Right lobe of liver (tissue), 6 donors: ENCODE results near the gene CEMIP2. TPM values are rescaled to one million over a fixed set of nuclear protein-coding genes. Genes with fewer than 3 reads are reported as not detected.
A peak's percentile ranks its signal among the peaks of the same experiment; 100 is the strongest.

Source experiments
- ATAC-seq, 4 donors: fragments of 200-7000 bp; cut with Tn5 transposase; one replicate each; pipeline ENCODE4 v1.9.1; 2020; ENCODE audit warnings: mild to moderate bottlenecking in 4 of 4, moderate library complexity in 4 of 4
- DNase-seq, 3 donors: peaks; one replicate each; pipeline ENCODE4 v3.0.0-alpha.2; 2020
- H3K27ac ChIP-seq, 3 donors: fragments of 200-600 bp; one replicate each; pipeline ENCODE4 v1.8.0; 2022
- H3K27me3 ChIP-seq, 2 donors: fragments of 200-600 bp; one replicate each; pipeline ENCODE4 v1.8.0; 2022
- H3K36me3 ChIP-seq, 4 donors: fragments of 200-600 bp; sonication (generic) in 1 of 4; one replicate each; pipeline versions ENCODE4 v1.5.1 to v1.8.0; 2017 to 2022; ENCODE audit warnings: control low read depth in 1 of 4
- H3K4me1 ChIP-seq, 4 donors: fragments of 200-600 bp; sonication (generic) in 1 of 4; one replicate each; pipeline versions ENCODE4 v1.5.1 to v1.8.0; 2017 to 2022; ENCODE audit warnings: control low read depth in 1 of 4
- H3K4me3 ChIP-seq, 3 donors: fragments of 200-600 bp; one replicate each; pipeline ENCODE4 v1.8.0; 2022
- H3K9me3 ChIP-seq, 4 donors: fragments of 200-600 bp; sonication (generic) in 1 of 4; one replicate each; pipeline versions ENCODE4 v1.5.1 to v1.8.0; 2017 to 2022; ENCODE audit warnings: control low read depth in 1 of 4
- POLR2A ChIP-seq: fragments of 450-650 bp; IDR thresholded peaks from one replicate; pipeline ENCODE4 v1.6.1; 2017; ENCODE audit warnings: antibody characterized with exemption, mild to moderate bottlenecking
- WGBS: methylation state at CpG from one replicate; pipeline ENCODE4 v1.1.6; 2018; ENCODE audit warnings: low coverage, low lambda C conversion rate; ENCODE audit not compliant: insufficient coverage; ENCODE audit errors: missing lambda C conversion rate; 5-methylcytosine and 5-hydroxymethylcytosine counted together
- intact Hi-C, 2 donors: fragments of 100-400 bp; cut with DNase I; formaldehyde crosslinking; loops; one replicate each; pipeline versions ENCODE4 v1.11.2 to v1.14.1; 2022
- total RNA-seq, 6 experiments: library from RNA; depleted of rRNA in 2 of 6; stranded (reverse); fragments of >200 nt in 2 of 6; fragmentation: NEBNext Ultra II Directional in 3 of 6; extraction: Animal tissue kit (Norgen Biotek cat#: 25700) in 3 of 6; gene quantifications; one replicate each; pipeline versions ENCODE4 v1.1.0 to v1.2.4, GENCODE V29; 2016 to 2023
- TF ChIP-seq, protein P1 (sequence below), 4 donors: fragments of 200-600 bp in 3 of 4; fragments of 450-650 bp in 1 of 4; IDR thresholded peaks; one replicate each; pipeline versions ENCODE4 v1.5.1 to v1.8.0; 2016 to 2022; ENCODE audit warnings: antibody characterized with exemption in 4 of 4, mild to moderate bottlenecking in 2 of 4
- donor health status: DM: no; HTN: yes; CAD: no.
- donor health status: DM: no; HTN: no; CAD: no.
- donor health status: DM: no; HTN: no; CAD: no.
- donor health status: DM: no; HTN: yes; CAD: no.
- donor health status: DM: no; HTN: yes; CAD: no.

CEMIP2 gene
- total RNA-seq, 6 experiments from 2014 or later = 40.9 to 92.8 (median 56.5) TPM

DNA sequence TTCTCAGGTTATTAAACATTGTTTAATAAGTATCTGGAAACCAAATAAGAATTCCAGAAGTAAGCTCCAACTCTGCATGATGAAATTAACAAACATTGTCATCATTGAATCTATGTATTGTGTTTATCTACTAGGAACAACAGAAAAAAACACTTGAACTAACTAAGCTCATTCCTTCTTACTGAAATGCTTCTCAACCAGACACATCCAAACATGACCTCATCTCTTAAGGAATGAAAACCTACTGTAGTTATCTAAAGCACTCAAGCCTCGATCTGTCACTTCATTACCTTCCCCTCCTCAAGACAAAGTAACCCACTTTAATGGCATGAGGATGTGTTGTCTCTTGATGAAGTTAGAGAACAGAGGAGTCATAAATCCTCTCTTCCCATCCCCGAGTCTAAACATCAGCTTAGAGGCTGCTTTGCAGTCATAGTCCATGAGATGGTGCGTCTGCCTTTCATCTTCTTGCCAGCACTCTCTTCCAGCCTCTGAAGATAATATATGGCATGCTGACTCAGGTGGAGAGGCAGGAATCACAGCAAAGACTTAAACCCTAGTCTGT is 86.5 kb downstream of the CEMIP2 start:
- Histone ChIP-seq H3K4me3 (no peak overlapping the region), H3K9me3 (no peaks in the 10 kb centered on the region), H3K27ac (peak overlapping the region; percentile 12 to 85 (median 30)), H3K27me3 (no peaks in the 10 kb centered on the region), H3K36me3 (no peaks in the 10 kb centered on the region), H3K4me1 (peaks cover 0 to 83% (median 32%) of the 10 kb centered on the region in 4 donors)
- TF ChIP-seq, protein P1, sequence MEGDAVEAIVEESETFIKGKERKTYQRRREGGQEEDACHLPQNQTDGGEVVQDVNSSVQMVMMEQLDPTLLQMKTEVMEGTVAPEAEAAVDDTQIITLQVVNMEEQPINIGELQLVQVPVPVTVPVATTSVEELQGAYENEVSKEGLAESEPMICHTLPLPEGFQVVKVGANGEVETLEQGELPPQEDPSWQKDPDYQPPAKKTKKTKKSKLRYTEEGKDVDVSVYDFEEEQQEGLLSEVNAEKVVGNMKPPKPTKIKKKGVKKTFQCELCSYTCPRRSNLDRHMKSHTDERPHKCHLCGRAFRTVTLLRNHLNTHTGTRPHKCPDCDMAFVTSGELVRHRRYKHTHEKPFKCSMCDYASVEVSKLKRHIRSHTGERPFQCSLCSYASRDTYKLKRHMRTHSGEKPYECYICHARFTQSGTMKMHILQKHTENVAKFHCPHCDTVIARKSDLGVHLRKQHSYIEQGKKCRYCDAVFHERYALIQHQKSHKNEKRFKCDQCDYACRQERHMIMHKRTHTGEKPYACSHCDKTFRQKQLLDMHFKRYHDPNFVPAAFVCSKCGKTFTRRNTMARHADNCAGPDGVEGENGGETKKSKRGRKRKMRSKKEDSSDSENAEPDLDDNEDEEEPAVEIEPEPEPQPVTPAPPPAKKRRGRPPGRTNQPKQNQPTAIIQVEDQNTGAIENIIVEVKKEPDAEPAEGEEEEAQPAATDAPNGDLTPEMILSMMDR (IDR thresholded peaks at IDR 0.05) = no peak
- no peak for TF ChIP-seq POLR2A
- DNase-seq (no peak), ATAC-seq (no peak)
- intact Hi-C loops = no loop called here
- WGBS = 34% methylated on average over 3 of the region's 3 CpGs

DNA sequence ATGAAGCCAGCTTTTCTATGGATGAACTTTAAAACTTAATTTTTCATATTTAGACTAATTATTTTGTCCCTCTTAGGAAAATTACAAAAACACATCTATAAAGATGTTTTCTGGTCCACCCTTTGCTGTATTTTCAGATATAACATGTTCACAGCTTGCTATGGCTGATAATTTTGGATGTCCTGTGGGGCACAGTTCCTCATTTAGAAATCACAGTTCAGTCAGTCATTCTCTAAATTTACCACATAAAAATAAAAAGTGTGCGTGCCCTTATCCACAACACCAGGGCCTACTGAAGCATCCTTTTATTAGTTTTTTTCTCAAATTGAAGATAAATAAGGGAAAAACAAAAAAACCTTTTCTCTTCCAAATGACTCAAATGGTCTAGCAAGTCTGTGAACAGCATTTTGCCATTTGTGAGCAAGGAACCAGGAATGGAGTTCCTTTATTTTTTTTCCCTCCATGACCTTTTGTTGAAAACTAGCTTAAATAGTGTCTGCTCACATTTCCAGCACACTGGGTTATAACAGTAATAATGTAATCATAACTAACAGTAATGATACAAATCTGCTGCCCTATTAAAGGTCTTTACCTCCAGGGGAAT is 87.1 kb downstream of the CEMIP2 start:
- peaks cover 0 to 85% (median 32%) of the 10 kb centered on the region in 4 donors for H3K4me1 ChIP-seq
- intact Hi-C loops = no loop called here

DNA sequence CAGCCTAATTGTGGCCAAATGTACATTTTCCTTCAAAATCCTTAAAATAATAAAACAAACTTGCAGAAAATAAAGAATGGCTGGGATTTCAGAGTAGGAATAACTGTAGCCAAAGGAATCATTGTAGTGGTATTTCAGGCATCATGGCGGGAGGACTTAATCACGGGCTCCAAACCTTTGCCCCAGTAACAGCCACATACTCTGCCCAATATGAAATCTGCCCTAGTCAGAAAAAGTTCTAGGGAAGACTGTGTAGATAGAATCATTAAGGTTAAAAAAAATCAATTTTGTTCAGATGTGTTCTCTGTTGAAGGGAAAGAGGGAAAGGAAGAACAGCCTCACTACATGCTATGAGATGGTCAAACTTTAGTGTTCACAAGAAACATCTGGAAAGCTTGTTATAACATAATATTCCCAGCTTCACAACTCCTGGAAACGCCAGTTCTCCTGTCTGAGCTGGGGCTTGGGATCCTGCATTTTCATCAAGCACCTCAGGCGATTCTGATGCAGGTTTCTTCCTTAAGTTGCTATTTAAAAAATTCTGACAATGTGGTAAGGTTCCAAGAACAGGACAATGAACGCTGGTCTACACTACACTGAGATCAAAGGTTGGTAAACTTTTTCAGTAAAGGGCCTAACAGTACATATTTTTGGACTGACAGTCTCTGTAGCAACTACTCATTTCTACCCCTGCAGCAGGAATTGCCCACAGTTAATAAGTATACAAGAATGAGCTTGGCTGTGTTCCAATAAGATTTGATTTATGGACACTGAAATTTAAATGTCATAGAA is 87.9 kb downstream of the CEMIP2 start:
- no peaks in the 10 kb centered on the region for H3K9me3 ChIP-seq
- ATAC-seq (peak; percentile 40 to 64 (median 44)), DNase-seq (no peak)
- H3K4me1 ChIP-seq = peaks cover 0 to 83% (median 32%) of the 10 kb centered on the region in 4 donors
- peak overlapping the region; percentile 72 to 85 (median 79) for H3K27ac ChIP-seq
- H3K4me3 ChIP-seq = no peak overlapping the region
- WGBS = 29% methylated on average over 5 of the region's 5 CpGs
- intact Hi-C loops = no loop called here
- H3K27me3 ChIP-seq = no peaks in the 10 kb centered on the region
- no peaks in the 10 kb centered on the region for H3K36me3 ChIP-seq
- no peak for TF ChIP-seq POLR2A
- TF ChIP-seq, protein P1 (IDR thresholded peaks at IDR 0.05) = no peak

More for the DNA sequence above, 87.1 kb downstream of the CEMIP2 start:
- ATAC-seq (no peak), DNase-seq (no peak)
- H3K9me3 ChIP-seq = no peaks in the 10 kb centered on the region
- H3K27ac ChIP-seq = peak overlapping the region; percentile 30 to 85 (median 72)
- no peak for TF ChIP-seq POLR2A
- TF ChIP-seq, protein P1 (IDR thresholded peaks at IDR 0.05) = no peak
- no peaks in the 10 kb centered on the region for H3K36me3 ChIP-seq
- WGBS = 28% methylated on average over 1 of the region's 1 CpG
- no peak overlapping the region for H3K4me3 ChIP-seq
- H3K27me3 ChIP-seq = no peaks in the 10 kb centered on the region

DNA sequence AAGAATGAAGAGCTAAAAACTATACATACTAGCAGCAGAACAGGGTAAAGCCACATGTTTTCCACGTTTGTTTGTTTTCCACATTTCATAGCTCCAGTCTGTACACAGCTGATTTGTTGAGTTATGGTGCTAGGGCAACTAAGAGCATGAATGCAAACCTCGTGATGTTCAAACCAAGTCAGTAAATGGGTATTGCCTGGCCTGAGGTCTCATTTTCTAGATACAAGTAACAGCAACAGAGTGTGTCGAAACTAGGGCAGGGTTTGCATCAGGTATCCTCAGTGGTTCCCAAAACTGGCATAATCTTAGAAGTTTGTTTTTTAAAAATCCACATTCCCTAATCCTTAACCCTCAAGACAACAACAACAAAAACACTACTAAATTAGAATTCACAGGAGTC is 89.3 kb downstream of the CEMIP2 start:
- H3K36me3 ChIP-seq = no peaks in the 10 kb centered on the region
- peak overlapping the region; percentile 72 to 85 (median 79) for H3K27ac ChIP-seq
- no peak for DNase-seq
- ATAC-seq = peak in 1 of 4 donors; percentile 15
- no peak overlapping the region for H3K4me3 ChIP-seq
- TF ChIP-seq, protein P1 (IDR thresholded peaks at IDR 0.05) = no peak
- TF ChIP-seq POLR2A = no peak
- intact Hi-C loops = no loop called here
- H3K4me1 ChIP-seq = peaks cover 0 to 70% (median 29%) of the 10 kb centered on the region in 4 donors
- H3K27me3 ChIP-seq = no peaks in the 10 kb centered on the region
- no peaks in the 10 kb centered on the region for H3K9me3 ChIP-seq
- 42% methylated on average over 3 of the region's 3 CpGs for WGBS
